GM12865 (cell line): ENCODE measurements around the gene ZNF777.
"Not testable (repeated sequence)": the region's sequence is repeated elsewhere in the genome, so short reads cannot be mapped to it uniquely, and the experiment has no call there.

Source experiments
- DNase-seq: peaks from one replicate; pipeline ENCODE4 v3.0.0; 2010; ENCODE audit warnings: low read depth
- H3K4me3 ChIP-seq: 2 replicates; pipeline ENCODE4 v1.5.1; 2011; ENCODE audit warnings: mild to moderate bottlenecking, low read depth, low read length, control low read depth
- CTCF ChIP-seq: IDR thresholded peaks from 2 replicates; pipeline ENCODE4 v1.5.1; 2011; ENCODE audit warnings: low read length, control low read depth, low read depth, inconsistent platforms; ENCODE audit not compliant: insufficient read depth; ENCODE audit errors: missing control alignments

ZNF777 gene

GRCh38 chr7:149498811-149499210 is 37.9 kb upstream of the ZNF777 start:
- no peak for TF ChIP-seq CTCF
- no peak for DNase-seq
- no peak overlapping the region for H3K4me3 ChIP-seq

GRCh38 chr7:149497467-149498261 is 36.8 kb upstream of the ZNF777 start, which contains the start of gene ZNF746:
ZNF746 (minus strand) TSS chr7:149497809; CDS start chr7:149497536, 273 bp downstream.
- peak; percentile 75 for TF ChIP-seq CTCF
- peak within 1 kb of the TSS; percentile 81 for H3K4me3 ChIP-seq
- DNase-seq = peak; percentile 92

GRCh38 chr7:149496642-149497391 is 36.0 kb upstream of the ZNF777 start:
- no peak for TF ChIP-seq CTCF
- peak; percentile 58 for DNase-seq
- peak overlapping the region; percentile 81 for H3K4me3 ChIP-seq

GRCh38 chr7:149495785-149496641 is 35.2 kb upstream of the ZNF777 start:
- peak; percentile 25 for DNase-seq
- TF ChIP-seq CTCF = no peak
- peak overlapping the region; percentile 81 for H3K4me3 ChIP-seq

GRCh38 chr7:149494738-149495368 is 34.0 kb upstream of the ZNF777 start:
- DNase-seq = no peak
- no peak for TF ChIP-seq CTCF
- H3K4me3 ChIP-seq = no peak overlapping the region

- not testable (repeated sequence) for DNase-seq, H3K4me3 ChIP-seq
These were observed 33.1 kb upstream of the ZNF777 start for GRCh38 chr7:149493975-149494374.
